ENCODE data around the gene POU5F1.
"Not testable (repeated sequence)": the region's sequence is repeated elsewhere in the genome, so short reads cannot be mapped to it uniquely, and the experiment has no call there.

POU5F1 gene

GRCh38 chr6:31170600-31170881 lies at the start of gene POU5F1:
Gene POU5F1 (minus strand): TSS chr6:31170682. CDS start chr6:31170620, 62 bp downstream.
- DNase-seq = no peak

- DNase-seq = no peak
These were observed 45.9 kb upstream of the POU5F1 start for GRCh38 chr6:31216208-31216898.

- DNase-seq = not testable (repeated sequence)
These were observed 44.7 kb upstream of the POU5F1 start for GRCh38 chr6:31215216-31215615.

- DNase-seq = no peak
These were observed 44.0 kb upstream of the POU5F1 start for GRCh38 chr6:31214516-31214915.

GRCh38 chr6:31210741-31211532 lies 40.5 kb upstream of the POU5F1 start:
- DNase-seq = no peak

GRCh38 chr6:31210123-31210522 lies 39.6 kb upstream of the POU5F1 start:
- no peak for DNase-seq

DNA sequence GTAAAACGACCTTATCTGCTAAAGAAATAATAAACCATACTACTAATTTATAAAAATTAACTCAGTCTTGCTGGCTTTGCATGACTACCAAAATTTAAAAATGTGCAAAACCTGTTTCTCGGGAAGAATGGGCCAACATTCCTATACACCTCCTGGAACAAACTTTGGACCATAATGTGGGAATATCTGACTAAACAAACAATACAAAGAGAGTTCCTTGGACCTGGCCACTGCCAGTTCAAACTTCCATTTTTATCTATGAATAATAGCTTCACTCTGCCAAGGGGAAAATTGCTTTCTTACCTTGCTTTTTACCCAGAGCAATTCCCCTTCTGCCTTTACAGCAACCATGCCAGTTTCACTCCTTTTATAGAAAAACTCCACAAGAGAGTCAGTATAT lies 38.7 kb upstream of the POU5F1 start:
- DNase-seq = no peak

DNA sequence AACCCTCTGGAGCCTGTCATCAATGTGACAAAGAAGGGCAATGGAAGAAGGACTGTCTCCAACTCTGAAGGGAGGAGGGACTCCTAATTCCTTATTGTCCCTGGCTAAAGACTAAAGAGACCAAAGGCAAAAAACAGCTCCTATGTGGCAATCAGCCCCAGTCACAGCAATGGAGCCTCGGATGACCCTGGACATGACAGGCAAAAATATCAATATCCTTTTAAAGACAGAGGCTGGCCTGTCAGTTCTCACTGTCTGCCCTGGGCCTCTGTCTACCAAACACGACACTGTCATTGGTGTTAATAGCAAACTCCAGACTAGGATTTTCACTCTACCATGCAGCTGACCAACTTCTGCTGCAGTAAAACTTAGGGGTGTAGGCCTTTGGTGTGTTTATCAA lies 38.0 kb upstream of the POU5F1 start:
- no peak for DNase-seq

DNA sequence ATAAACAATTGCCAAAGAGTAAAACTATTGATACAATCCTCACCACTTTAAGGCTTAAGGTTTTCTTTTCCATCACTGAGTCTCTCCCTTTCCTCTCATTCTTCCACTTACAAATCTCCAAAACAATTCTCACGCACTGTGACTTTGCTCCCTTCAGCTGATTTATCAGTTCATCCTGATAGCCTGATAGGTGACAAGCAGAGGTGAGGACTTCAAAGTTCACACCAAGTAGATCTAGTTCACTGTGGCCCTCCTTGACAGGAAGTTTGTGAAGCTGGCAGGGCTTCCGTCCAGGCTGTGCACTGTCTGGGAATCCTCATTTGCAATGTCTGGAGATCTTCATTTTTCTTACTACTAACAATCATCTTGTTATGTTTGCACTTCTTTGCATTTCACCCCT lies 35.2 kb upstream of the POU5F1 start:
- no peak for DNase-seq

DNA sequence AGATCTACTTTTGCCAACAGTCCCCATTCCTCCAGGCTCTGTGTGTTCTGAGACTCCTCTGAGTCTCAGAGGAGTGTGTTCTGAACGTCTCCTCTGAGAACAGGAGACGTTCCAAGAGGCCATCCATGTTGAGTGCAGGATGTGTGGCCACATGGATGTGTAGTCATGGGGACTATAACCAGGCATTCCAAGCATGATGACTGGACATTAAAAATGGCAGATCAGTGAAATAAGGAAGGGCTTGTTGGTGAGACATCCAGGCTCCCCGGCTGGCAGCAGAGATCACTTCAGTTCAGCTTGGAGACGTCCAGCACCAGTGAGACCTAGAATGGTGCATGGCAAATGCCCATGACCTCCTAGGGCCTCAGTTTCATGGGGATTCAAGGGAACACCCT lies 34.3 kb upstream of the POU5F1 start:
- no peak for DNase-seq

DNA sequence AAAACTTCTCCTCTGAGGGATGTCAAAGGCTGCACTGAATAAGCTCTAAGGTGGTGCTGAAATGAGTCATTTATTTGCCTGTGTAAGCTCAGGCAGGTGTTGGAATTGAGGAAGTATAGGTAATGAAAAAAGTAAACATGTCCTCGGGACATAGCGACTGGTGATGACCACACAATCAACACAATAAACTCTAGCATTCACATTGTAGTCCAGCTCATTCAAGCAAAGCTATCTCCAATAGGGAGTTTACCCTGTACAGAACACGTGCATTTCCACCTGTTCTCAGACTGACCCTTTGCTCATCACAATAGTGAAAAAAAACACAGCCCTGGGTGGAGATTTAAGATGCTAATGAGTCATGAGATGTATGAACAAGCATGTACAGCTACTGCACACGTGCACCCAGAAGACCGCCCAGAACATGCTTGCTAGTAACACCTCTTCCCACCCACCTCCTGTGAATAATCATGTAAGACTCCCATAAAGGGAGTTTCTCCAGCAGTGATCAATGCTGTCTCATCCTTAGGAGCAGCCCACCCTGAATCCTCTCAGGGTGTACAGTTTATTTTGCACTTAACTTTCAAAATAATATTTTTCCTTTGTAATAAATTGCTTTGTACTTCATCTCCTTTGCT lies 33.0 kb upstream of the POU5F1 start:
- DNase-seq = peak; percentile 43 to 55

DNA sequence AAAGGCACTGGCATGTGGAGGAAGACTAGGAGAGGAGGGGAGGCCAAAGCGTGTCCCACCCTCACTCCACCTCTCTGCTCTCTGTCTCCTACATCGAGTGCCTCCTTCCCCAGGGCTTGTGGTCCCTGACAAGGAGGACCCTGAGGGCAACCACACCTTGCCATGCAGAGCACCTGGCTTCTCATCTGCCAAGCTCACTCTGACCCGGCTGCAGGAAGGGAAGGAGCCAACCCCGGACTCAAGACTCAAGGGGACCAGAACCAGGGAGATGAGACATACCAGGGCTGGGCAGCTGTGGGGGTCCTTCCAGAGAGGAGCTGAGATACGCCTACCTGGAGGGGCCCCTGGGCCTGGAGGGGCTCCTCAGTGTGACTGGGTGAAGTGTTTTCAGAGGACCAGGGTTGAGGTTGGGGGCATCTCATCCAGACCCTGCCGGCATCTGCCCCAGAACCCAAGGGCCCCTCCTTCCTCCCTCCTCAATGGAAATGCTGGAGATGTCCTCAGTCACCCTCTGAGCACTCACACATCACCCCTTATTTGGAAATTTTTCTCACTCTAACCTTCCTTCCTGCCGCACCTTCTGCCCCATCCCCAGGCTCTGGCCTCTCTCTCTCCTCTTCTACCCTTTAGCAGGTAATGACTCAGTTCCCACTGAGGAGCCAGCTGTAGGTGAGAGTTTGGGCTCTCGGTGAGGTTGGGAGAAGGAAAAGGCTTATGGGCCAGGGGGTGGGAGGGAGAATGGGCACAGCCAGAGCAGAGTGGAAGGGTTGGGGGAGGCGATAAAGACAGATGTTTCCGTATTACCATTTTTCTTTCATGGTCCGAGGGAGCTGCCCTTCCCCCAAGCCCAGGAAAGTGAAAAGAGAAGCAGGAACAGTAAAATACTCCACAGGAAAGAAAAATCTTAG lies 32.0 kb upstream of the POU5F1 start:
- no peak for DNase-seq

DNA sequence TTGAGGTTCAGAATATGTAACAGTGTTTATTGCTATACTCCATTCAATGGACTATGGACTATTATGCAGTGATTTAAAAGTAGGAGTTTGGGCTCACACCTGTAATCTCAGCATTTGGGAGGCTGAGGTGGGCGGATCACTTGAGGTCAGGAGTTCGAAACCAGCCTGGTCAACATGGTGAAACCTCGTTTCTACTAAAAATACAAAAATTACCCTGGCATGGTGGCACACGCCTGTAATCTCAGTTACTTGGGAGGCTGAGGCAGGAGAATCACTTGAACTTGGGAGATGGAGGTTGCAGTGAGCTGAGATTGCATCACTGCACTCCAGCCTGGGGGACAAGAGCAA lies 28.6 kb upstream of the POU5F1 start:
- not testable (repeated sequence) for DNase-seq

DNA sequence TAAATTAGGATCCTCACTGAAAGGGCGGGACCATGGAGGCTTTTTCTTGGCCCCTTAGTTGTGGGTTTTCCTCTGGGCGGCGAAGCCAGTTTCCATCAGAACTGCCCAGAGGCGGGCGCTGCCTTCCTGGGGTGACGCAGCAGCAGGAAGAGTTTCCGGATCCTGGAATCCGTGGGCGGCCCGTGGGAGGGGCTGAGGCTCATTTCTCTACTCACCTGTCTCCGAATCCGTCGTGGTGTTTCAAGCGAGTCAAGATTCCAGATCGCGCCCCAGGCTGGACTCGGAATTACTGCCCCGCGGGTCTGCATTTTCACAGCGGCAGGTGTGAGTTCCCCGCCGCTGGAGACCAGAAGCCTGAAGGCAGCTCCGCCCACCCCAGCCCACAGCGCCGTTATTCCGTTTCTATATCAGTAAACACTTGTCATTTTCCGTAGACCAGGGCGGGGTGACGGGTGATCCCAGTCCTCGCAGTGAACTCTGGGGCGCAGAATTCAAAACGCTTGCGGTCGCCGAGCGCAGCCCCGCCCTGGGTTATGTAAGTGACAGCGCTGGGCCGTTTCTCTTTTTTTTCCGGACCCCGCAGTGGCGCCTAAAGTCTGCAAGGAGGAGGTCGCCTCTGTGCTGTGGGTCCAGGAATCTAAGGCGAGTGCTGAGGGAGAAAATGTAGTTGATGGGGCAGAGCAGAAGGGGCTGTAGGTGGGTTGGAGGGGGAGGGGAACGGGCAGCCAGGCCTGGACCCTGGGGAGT lies 27.2 kb upstream of the POU5F1 start:
- DNase-seq = peak; percentile 80 to 83

- DNase-seq = not testable (repeated sequence)
These were observed 26.0 kb upstream of the POU5F1 start for GRCh38 chr6:31196251-31197022.

DNA sequence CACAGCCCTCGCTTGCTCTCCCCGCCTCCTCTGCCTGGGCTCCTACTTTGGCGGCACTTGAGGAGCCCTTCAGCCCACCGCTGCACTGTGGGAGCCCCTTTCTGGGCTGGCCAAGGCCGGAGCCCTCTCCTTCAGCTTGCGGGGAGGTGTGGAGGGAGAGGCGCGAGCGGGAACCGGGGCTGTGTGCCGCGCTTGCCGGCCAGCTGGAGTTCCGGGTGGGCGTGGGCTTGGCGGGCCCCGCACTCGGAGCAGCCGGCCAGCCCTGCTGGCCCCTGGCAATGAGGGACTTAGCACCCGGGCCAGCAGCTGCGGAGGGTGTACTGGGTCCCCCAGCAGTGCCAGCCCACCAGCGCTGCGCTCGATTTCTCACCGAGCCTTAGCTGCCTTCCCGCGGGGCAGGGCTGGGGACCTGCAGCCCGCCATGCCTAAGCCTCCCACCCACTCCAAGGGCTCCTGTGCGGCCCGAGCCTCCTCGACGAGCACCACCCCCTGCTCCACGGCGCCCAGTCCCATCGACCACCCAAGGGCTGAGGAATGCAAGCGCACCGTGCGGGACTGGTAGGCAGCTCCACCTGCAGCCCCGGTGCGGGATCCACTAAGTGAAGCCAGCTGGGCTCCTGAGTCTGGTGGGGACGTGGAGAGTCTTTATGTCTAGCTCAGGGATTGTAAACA lies 25.0 kb upstream of the POU5F1 start:
- not testable (repeated sequence) for DNase-seq

DNA sequence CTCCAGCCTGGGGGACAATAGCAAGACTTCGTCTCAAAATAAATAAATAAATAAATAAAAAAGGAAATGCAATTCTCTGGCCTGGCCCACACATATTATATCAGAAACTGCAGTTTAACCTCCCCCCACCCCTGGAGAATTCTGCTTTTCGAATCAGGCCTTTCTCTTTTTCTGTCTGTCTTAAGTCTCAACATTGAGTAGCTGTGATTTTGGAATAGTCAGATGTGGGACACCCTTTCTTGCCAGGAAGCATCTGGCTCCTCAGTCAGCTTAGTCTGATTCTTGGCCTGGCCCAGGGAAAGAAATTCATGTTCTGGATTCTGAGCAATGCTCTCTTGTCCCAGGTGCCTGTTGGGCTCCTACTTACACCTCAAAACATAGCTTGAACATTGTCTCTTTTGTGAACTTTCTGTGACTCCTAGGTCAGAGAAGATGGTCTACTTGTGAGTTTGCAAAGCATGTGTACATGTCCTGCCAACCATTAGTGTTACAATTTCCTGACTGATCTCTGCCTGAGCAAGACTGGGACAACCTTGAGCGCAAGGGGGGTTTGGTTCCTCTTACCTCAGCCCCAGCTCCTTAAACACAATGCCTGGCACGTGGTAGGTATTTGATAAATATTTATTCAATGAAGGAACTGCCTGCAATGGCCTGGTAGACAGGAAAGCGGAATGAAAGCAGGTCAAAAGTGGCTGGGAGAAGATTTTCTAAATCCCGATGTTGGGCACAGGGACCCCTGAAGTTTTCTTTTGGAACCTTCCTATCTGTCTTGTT lies 23.8 kb upstream of the POU5F1 start:
- no peak for DNase-seq

DNA sequence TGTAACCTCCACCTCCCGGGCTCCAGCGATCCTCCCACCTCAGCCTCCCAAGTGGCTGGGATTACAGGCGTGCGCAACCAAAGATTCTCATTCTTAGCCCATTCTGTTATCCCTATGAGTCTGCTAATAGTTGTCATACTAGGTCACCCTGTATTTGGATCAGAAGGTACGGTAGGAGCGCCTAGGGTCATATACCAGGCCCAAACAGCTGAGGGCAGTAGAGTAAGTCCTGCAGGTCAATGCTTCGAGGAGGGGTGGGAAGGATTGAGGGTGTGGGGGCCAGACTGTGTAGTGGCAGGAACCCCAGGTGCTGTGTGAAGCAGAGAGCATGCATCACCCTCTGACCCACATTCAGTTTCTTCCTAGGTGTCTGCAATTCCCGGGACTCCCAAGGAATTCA lies 22.7 kb upstream of the POU5F1 start:
- DNase-seq = no peak

DNA sequence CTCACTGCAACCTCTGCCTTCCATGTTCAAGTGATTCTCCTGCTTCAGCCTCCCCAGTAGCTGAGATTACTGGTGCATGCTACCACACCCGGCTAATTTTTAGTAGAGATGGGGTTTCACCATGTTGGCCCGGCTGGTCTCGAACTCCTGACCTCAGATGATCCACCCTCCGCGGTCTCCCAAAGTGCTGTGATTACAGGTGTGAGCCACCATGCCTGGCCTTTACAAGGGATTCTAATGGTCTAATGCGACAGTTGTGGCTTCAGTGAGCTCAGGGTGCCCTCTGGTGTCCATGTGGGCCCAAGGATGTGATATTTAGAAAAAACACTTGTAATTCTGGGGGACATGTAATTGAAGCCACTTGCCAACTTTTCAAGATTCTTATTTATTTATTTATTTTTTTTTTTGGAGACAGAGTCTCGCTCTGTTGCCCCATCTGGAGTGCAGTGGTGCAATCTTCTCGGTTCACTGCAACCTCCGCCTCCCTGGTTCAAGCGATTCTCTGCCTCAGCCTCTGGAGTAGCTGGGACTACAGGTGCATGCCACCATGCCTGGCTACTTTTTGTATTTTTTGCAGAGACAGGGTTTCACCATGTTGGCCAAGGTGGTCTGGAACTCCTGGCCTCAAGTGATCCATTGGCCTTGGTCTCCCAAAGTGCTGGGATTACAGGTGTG lies 22.1 kb upstream of the POU5F1 start:
- DNase-seq = peak; percentile 40 to 53

GRCh38 chr6:31190488-31190887 lies 20.0 kb upstream of the POU5F1 start:
- DNase-seq = no peak

Data from stimulated activated CD4-positive, alpha-beta T cell treated with anti-CD3 and anti-CD28 coated beads, Interleukin-2, amount 100 ng/mL, for 48 hours (primary cell).